Measurements from ENCODE around the gene TGFBR3.

DNA sequence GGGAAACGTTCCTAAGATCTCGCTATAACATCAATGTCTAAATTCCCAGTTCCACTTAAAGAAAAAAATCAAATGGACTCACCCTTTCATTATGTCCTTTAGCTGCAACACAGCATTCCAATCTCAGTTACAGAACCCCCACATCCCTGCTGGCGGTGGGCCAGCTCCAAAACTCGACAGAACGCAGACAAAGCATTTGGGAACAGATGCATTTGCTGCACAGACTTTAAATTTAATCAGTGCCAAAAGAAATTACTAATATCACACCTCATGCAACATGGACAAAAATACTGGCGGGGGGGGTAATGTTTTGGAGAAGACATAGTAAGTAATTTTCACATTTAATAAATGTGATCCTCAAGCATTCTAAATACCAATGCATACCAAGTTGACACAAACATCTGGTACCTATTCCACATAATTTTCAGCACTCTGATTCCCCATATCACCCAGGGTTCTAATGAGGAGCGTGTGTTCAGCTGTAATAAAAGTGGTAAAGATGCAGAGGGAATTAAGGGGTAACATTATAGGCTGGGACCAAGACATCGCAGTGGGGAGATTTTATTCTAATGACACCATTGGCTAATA lies 79.7 kb downstream of the TGFBR3 start:
- TF ChIP-seq POLR2AphosphoS5 (IDR thresholded peaks at IDR 0.05; ENCODE audit: low read depth, low read length): no peak
- TF ChIP-seq POLR2A (IDR thresholded peaks at IDR 0.05; ENCODE audit: low read depth, low read length): no peak
